ENCODE data around the gene CARMIL1.

GRCh38 chr6:25442898-25443297 is 163.7 kb downstream of the CARMIL1 start:
- no peak for TF ChIP-seq CTCF (IDR thresholded peaks at IDR 0.05)
- TF ChIP-seq NRF1 (IDR thresholded peaks at IDR 0.05; ENCODE audit: low read depth, low read length): no peak
- TF ChIP-seq FOXJ3 (CRISPR knock-in tag; IDR thresholded peaks at IDR 0.05): no peak
